ENCODE measurements around the gene HS3ST4.

GRCh38 chr16:26012376-26012775 lies 320.6 kb downstream of the HS3ST4 start:
- TF ChIP-seq CTCF (IDR thresholded peaks at IDR 0.05) (no peak), POLR2AphosphoS5 (IDR thresholded peaks at IDR 0.05) (no peak)
